Measurements from ENCODE around the gene MAGEA2B.
"Not testable (repeated sequence)": the region's sequence is repeated elsewhere in the genome, so short reads cannot be mapped to it uniquely, and the experiment has no call there.

DNA sequence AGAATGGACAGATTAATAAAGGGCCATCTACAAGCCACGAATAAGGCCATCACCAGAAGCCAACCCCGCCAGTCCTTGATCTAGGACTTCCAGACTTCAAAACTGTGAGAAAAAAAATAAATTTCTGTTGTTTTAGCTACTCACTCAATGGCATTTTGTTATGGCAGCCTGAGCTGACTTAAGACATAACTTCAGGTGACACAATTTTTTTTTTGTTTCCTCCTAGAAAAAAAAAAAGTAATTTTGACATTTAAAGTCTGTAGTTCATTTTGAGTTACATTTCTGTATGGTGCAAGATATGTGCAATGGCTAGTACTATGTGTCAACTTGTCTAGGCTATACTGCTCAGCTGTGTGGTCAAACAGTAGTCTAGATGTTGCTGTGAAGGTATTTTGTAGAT, 44.5 kb downstream of the MAGEA2B start, which contains the start of gene CSAG3:
- TF ChIP-seq, protein P1, sequence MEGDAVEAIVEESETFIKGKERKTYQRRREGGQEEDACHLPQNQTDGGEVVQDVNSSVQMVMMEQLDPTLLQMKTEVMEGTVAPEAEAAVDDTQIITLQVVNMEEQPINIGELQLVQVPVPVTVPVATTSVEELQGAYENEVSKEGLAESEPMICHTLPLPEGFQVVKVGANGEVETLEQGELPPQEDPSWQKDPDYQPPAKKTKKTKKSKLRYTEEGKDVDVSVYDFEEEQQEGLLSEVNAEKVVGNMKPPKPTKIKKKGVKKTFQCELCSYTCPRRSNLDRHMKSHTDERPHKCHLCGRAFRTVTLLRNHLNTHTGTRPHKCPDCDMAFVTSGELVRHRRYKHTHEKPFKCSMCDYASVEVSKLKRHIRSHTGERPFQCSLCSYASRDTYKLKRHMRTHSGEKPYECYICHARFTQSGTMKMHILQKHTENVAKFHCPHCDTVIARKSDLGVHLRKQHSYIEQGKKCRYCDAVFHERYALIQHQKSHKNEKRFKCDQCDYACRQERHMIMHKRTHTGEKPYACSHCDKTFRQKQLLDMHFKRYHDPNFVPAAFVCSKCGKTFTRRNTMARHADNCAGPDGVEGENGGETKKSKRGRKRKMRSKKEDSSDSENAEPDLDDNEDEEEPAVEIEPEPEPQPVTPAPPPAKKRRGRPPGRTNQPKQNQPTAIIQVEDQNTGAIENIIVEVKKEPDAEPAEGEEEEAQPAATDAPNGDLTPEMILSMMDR (IDR thresholded peaks at IDR 0.05; ENCODE audit: low read depth, low read length, missing input control): not testable (repeated sequence)
- TF ChIP-seq JUND (IDR thresholded peaks at IDR 0.05); ATF3 (IDR thresholded peaks at IDR 0.05); RAD21 (IDR thresholded peaks at IDR 0.05); SP1 (IDR thresholded peaks at IDR 0.05); HNF4A (conservative IDR thresholded peaks at IDR 0.05): not testable (repeated sequence)

Measured in liver (tissue), 3 donors.